Peyer's patch (tissue), 4 donors: ENCODE data around the gene ZXDC.

Experiments
- POLR2A ChIP-seq, 2 donors: fragments of 450-650 bp; IDR thresholded peaks; one replicate each; pipeline ENCODE4 v1.5.1; 2017; ENCODE audit warnings: antibody characterized with exemption in 2 of 2, mild to moderate bottlenecking in 2 of 2, moderate library complexity in 2 of 2
- TF ChIP-seq, protein P1 (sequence below), 6 experiments: fragments of 450-650 bp in 4 of 6; fragments of 200-600 bp in 2 of 6; sonication (generic) in 1 of 6; IDR thresholded peaks; one replicate each; pipeline ENCODE4 v1.5.1; 2017 to 2019; ENCODE audit warnings: antibody characterized with exemption in 6 of 6, mild to moderate bottlenecking in 3 of 6, moderate library complexity in 1 of 6

GRCh38 chr3:126498461-126498860, 22.8 kb upstream of the ZXDC start:
- TF ChIP-seq, protein P1, sequence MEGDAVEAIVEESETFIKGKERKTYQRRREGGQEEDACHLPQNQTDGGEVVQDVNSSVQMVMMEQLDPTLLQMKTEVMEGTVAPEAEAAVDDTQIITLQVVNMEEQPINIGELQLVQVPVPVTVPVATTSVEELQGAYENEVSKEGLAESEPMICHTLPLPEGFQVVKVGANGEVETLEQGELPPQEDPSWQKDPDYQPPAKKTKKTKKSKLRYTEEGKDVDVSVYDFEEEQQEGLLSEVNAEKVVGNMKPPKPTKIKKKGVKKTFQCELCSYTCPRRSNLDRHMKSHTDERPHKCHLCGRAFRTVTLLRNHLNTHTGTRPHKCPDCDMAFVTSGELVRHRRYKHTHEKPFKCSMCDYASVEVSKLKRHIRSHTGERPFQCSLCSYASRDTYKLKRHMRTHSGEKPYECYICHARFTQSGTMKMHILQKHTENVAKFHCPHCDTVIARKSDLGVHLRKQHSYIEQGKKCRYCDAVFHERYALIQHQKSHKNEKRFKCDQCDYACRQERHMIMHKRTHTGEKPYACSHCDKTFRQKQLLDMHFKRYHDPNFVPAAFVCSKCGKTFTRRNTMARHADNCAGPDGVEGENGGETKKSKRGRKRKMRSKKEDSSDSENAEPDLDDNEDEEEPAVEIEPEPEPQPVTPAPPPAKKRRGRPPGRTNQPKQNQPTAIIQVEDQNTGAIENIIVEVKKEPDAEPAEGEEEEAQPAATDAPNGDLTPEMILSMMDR (IDR thresholded peaks at IDR 0.05) = no peak
- no peak for TF ChIP-seq POLR2A (IDR thresholded peaks at IDR 0.05)
